PC-3 (cell line): ENCODE results near the gene ACP4. TPM values are rescaled to one million over a fixed set of nuclear protein-coding genes. Genes with fewer than 3 reads are reported as not detected.

Experiments
- ATAC-seq: fragments of 200-7000 bp; cut with Tn5 transposase; 2 replicates; pipeline ENCODE4 v1.9.1; 2020; ENCODE audit warnings: mild to moderate bottlenecking, moderate library complexity
- BruUV-seq: library from RNA; stranded (reverse); fragments of 400-500 nt; replicated peaks from 2 replicates; lab custom pipeline; 2021; lab: Mats Ljungman, UMichigan
- CTCF ChIA-PET: fragments of 300-600 bp; sonication (Branson Sonifier 250); formaldehyde crosslinking; loops from one replicate; lab custom pipeline; 2022; ENCODE audit warnings: antibody characterized with exemption; lab: Charles Lee
- POLR2A ChIA-PET: fragments of 300-600 bp; sonication (Branson Sonifier 250); formaldehyde crosslinking; loops from one replicate; lab custom pipeline; 2022; ENCODE audit warnings: antibody characterized with exemption; ENCODE audit not compliant: unreplicated experiment; lab: Charles Lee
- DNase-seq: peaks from one replicate; pipeline ENCODE4 v3.0.0-alpha.2; 2015
- H2AFZ ChIP-seq: fragments of 300-600 bp; sonication (generic); 2 replicates; pipeline ENCODE4 v1.6.0; 2016; ENCODE audit warnings: antibody characterized with exemption, low read length
- H3F3A ChIP-seq: fragments of 300-600 bp; sonication (generic); one replicate; pipeline ENCODE4 v1.6.0; 2017; ENCODE audit warnings: antibody characterized with exemption, low read length, control low read depth, mild to moderate bottlenecking; ENCODE audit not compliant: unreplicated experiment
- H3K27ac ChIP-seq: fragments of 300-600 bp; sonication (generic); 2 replicates; pipeline ENCODE4 v1.5.1; 2016; ENCODE audit warnings: mild to moderate bottlenecking, low read length
- H3K27me3 ChIP-seq: fragments of 300-600 bp; sonication (generic); 2 replicates; pipeline ENCODE4 v1.6.1; 2016; ENCODE audit warnings: low read length, mixed read lengths
- H3K36me3 ChIP-seq: fragments of 300-600 bp; sonication (generic); 2 replicates; pipeline ENCODE4 v1.6.1; 2016; ENCODE audit warnings: low read depth, mixed run types, low read length, mixed read lengths
- H3K4me1 ChIP-seq: fragments of 300-600 bp; sonication (generic); 2 replicates; pipeline ENCODE4 v1.5.1; 2016; ENCODE audit warnings: low read length; ENCODE audit not compliant: insufficient read depth
- H3K4me2 ChIP-seq: fragments of 300-600 bp; sonication (generic); 2 replicates; pipeline ENCODE4 v1.6.0; 2016; ENCODE audit warnings: low read length
- H3K4me3 ChIP-seq: fragments of 300-600 bp; sonication (generic); 2 replicates; pipeline ENCODE4 v1.5.1; 2016; ENCODE audit warnings: mild to moderate bottlenecking, low read length, mixed read lengths
- H3K79me2 ChIP-seq: fragments of 300-600 bp; sonication (generic); 2 replicates; pipeline ENCODE4 v1.6.1; 2017; ENCODE audit warnings: low read length, mixed read lengths
- H3K9ac ChIP-seq: fragments of 300-600 bp; sonication (generic); 2 replicates; pipeline ENCODE4 v1.6.0; 2016; ENCODE audit warnings: mild to moderate bottlenecking, low read length
- H3K9me2 ChIP-seq: fragments of 300-600 bp; sonication (generic); replicated peaks from 2 replicates; pipeline ENCODE4 v1.6.1; 2016; ENCODE audit warnings: mixed run types, low read length, mixed read lengths
- H3K9me3 ChIP-seq: fragments of 300-600 bp; sonication (generic); 2 replicates; pipeline ENCODE4 v1.6.1; 2016; ENCODE audit warnings: low read length, mixed read lengths
- H4K20me1 ChIP-seq: fragments of 300-600 bp; sonication (generic); 2 replicates; pipeline ENCODE4 v1.6.1; 2016; ENCODE audit warnings: low read length, mixed read lengths
- CTCF ChIP-seq: fragments of 300-600 bp; sonication (generic); conservative IDR thresholded peaks from 2 replicates; pipeline ENCODE4 v1.5.1; 2017; ENCODE audit warnings: antibody characterized with exemption, low read depth, mild to moderate bottlenecking, low read length
- EZH2 ChIP-seq: fragments of 300-600 bp; sonication (generic); IDR thresholded peaks from one replicate; pipeline ENCODE4 v1.6.1; 2017; ENCODE audit warnings: antibody characterized with exemption, mild to moderate bottlenecking, low read length; ENCODE audit not compliant: unreplicated experiment
- EZH2phosphoT487 ChIP-seq: fragments of 300-600 bp; sonication (generic); IDR thresholded peaks from 2 replicates; pipeline ENCODE4 v1.6.1; 2018; ENCODE audit warnings: mild to moderate bottlenecking, antibody characterized with exemption, low read length, borderline replicate concordance
- intact Hi-C: fragments of 100-400 bp; cut with micrococcal nuclease; formaldehyde crosslinking; loops from 2 replicates; pipeline ENCODE4 v1.9.0; 2023
- total RNA-seq: library from RNA; depleted of rRNA; stranded (reverse); fragments of >200 nt; gene quantifications from 2 replicates; pipeline ENCODE4 v1.2.3, GENCODE V29; 2014

The ACP4 gene
- total RNA-seq, 1 experiment from 2014 or later = not detected

DNA sequence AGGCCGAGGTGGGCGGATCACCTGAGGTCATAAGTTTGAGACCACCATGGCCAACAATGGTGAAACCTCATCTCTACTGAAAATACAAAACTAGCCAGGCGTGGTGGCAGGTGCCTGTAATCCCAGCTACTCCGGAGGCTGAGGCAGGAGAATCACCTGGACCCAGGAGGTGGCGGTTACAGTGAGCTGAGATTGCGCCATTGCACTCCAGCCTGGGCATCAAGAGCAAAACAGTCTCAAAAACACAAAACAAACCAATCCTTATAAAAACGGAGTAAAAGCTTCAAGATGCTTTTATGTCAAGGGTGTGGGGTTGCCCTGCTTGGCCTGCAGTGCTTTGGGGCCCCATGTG, 7.2 kb downstream of the ACP4 start:
- Histone ChIP-seq H3K9me3 (no peaks in the 10 kb centered on the region), H3K79me2 (peaks cover 40% of the 10 kb centered on the region), H3K36me3 (peaks cover 52% of the 10 kb centered on the region), H2AFZ (no peak overlapping the region), H3K27me3 (no peaks in the 10 kb centered on the region), H3K9ac (no peak overlapping the region), H4K20me1 (peaks cover 66% of the 10 kb centered on the region), H3K27ac (no peak overlapping the region), H3K4me3 (no peak overlapping the region), H3K4me2 (no peak overlapping the region), H3F3A (peaks cover 7% of the 10 kb centered on the region), H3K4me1 (peaks cover 5% of the 10 kb centered on the region), H3K9me2 (no peaks in the 10 kb centered on the region)
- intact Hi-C loops = no loop called here
- no peak for DNase-seq
- TF ChIP-seq EZH2phosphoT487 (no peak), EZH2 (no peak), CTCF (no peak)
- no TSS peak for BruUV-seq
- no peak for ATAC-seq
- POLR2A ChIA-PET = no interaction called here
- CTCF ChIA-PET = interaction anchor here (0.6 kb wide), 1 partner anchor 259 kb away, joined by 7 read pairs; no protein-coding TSS in a partner anchor

- BruUV-seq = no TSS peak
- POLR2A ChIA-PET = no interaction called here
- H2AFZ ChIP-seq = no peak overlapping the region
- peaks cover 7% of the 10 kb centered on the region for H3F3A ChIP-seq
- H3K9me2 ChIP-seq = no peaks in the 10 kb centered on the region
- H3K36me3 ChIP-seq = peaks cover 58% of the 10 kb centered on the region
- no peaks in the 10 kb centered on the region for H3K27me3 ChIP-seq
- no peak for TF ChIP-seq EZH2
- TF ChIP-seq CTCF = no peak
- no peak for TF ChIP-seq EZH2phosphoT487
- H3K4me3 ChIP-seq = no peak overlapping the region
- intact Hi-C loops = no loop called here
- ATAC-seq (no peak), DNase-seq (no peak)
- no peak overlapping the region for H3K9ac ChIP-seq
- H3K4me2 ChIP-seq = no peak overlapping the region
- H3K4me1 ChIP-seq = peaks cover 12% of the 10 kb centered on the region
- no peak overlapping the region for H3K27ac ChIP-seq
- CTCF ChIA-PET = interaction anchor here (0.6 kb wide), 1 partner anchor 260 kb away, joined by 7 read pairs; no protein-coding TSS in a partner anchor
- H4K20me1 ChIP-seq = peaks cover 72% of the 10 kb centered on the region
- H3K79me2 ChIP-seq = peaks cover 46% of the 10 kb centered on the region
- H3K9me3 ChIP-seq = no peaks in the 10 kb centered on the region
These were observed 7.8 kb downstream of the ACP4 start for GRCh38 chr19:50797781-50798658.
